Measurements from ENCODE around the gene DDX3Y.

Gene DDX3Y

DNA sequence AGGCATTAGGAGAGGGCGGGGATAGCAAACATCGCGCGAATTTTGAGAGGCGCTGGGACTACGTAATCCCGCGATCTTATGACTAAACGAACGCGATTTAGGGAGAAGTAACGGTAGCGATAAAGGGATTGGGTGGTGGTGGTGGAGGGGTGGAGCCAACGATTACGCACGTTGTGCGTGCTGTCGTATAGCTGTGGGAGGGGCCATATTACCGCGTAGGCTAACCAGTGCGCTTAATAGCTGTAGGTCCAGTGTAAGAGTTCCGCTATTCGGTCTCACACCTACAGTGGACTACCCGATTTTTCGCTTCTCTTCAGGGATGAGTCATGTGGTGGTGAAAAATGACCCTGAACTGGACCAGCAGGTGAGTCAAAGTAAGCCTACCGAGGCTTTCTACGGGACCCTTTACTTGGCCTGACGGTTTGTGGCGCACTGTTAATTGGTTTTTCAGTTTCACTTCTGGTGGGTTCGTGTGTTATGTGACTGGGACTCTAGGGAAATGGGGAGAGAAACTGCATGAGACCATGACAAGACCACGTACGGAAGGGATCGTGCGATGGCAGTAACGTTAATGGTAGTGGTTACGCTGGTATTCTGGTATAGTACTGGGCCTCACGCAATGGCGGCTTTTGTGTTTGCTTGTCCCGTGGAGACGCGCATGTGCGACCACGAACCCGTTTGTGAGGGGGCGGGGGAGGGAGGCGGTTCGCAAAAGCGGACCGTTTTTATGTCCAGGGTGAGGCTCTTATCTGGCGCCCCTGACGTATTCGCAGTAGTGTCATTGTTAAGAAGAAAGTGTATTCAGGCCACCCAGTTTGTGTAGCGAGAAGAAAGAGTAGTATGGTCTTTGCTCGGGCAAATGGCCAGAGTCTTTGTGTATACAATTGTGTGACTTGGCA lies at the start of gene DDX3Y:
TSS of gene DDX3Y (plus strand) at position 251 of the 899 bp plus-strand sequence. CDS start at position 320, 69 bp downstream.
- peak within 1 kb of the TSS; percentile 74 for H3K4me3 ChIP-seq (ENCODE audit: low read depth, low read length)
- DNase-seq (ENCODE audit: low read depth), result peak; percentile 89
- TF ChIP-seq, protein P1, sequence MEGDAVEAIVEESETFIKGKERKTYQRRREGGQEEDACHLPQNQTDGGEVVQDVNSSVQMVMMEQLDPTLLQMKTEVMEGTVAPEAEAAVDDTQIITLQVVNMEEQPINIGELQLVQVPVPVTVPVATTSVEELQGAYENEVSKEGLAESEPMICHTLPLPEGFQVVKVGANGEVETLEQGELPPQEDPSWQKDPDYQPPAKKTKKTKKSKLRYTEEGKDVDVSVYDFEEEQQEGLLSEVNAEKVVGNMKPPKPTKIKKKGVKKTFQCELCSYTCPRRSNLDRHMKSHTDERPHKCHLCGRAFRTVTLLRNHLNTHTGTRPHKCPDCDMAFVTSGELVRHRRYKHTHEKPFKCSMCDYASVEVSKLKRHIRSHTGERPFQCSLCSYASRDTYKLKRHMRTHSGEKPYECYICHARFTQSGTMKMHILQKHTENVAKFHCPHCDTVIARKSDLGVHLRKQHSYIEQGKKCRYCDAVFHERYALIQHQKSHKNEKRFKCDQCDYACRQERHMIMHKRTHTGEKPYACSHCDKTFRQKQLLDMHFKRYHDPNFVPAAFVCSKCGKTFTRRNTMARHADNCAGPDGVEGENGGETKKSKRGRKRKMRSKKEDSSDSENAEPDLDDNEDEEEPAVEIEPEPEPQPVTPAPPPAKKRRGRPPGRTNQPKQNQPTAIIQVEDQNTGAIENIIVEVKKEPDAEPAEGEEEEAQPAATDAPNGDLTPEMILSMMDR (IDR thresholded peaks at IDR 0.05; ENCODE audit: control insufficient read depth, extremely low read depth, insufficient read depth), result no peak

DNA sequence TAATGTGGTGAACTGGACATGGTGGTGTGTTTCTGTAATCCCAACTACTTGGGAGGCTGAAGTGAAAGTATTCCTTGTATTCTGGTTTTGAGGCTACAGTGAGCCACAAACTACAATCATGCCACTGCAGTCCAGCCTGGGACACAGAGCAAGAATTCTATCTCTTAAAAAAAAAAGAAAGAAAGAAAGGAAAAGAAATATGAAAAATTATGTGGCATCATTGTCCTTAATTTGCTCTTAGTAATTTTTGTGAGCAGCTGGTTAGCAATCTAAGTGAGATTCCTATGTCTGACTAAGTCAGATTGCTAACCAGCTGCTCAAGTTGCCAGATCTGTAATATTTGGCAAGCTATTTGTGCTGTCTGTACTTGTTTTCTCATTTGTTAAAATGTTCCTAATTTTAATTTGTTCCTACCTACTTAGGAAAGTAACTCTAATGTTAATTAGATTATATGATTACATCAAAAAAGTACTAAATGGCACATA lies 48.8 kb upstream of the DDX3Y start:
- DNase-seq (ENCODE audit: low read depth), result no peak
- TF ChIP-seq, protein P1 (IDR thresholded peaks at IDR 0.05; ENCODE audit: control insufficient read depth, extremely low read depth, insufficient read depth), result no peak
- H3K4me3 ChIP-seq (ENCODE audit: low read depth, low read length), result no peak overlapping the region

DNA sequence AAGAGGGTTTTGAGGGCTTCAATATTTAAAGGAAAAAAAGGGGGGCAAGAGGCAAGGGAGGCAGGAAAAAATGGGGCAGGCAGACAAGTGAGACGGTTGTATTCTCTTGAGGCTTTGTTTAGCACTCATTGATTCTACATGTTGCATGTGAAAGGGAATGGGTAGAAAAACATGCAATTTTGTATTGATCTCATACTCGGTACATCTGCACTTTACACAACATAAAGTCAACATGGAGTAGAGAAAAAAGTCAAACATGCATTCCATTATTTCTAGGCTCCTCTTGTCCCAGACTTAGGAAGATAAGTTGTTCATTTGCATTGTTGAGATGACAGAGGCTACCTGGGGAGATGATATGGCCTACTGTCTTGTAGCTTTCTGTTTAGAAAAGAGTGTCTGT lies 36.7 kb upstream of the DDX3Y start:
- TF ChIP-seq, protein P1 (IDR thresholded peaks at IDR 0.05; ENCODE audit: control insufficient read depth, extremely low read depth, insufficient read depth), result no peak
- no peak overlapping the region for H3K4me3 ChIP-seq (ENCODE audit: low read depth, low read length)
- no peak for DNase-seq (ENCODE audit: low read depth)

DNA sequence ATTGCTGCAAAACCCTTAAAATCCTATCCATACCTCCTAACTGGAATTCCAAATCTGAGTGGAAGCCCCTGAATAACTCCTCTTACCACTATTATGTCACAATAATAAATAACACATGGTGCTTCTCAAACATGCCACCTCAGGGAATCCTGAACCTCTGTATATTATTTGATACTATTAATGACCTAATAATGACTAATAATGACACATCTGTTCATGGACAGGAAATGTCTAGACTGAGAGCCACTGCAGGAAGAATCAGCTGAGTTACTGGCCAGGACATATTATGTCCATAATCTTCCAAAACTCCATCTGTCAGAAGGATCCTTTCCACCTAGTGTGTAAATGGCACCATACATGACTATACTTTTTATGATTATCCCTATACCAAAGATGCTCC lies 7.7 kb upstream of the DDX3Y start:
- no peak for DNase-seq (ENCODE audit: low read depth)
- no peak overlapping the region for H3K4me3 ChIP-seq (ENCODE audit: low read depth, low read length)
- TF ChIP-seq, protein P1 (IDR thresholded peaks at IDR 0.05; ENCODE audit: control insufficient read depth, extremely low read depth, insufficient read depth), result no peak

DNA sequence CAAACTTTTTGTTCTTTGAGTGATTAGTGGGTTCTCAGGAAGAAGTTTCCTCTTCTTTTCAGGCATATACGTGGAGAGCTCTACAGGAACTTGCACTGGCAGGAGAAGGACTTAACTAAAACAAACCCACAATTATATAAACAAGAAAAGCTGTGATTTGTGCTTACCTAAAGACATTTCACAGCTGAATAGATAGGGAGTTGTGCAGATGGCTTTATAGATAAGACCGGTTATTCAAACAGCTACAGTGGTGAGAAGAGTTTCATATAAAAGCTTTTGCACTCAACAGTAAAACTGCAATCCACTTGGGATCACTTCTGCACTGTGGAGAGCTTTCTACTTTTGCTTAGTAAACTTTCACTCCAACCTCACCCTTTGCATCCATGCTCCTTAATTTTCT lies 6.1 kb upstream of the DDX3Y start:
- TF ChIP-seq, protein P1 (IDR thresholded peaks at IDR 0.05; ENCODE audit: control insufficient read depth, extremely low read depth, insufficient read depth), result no peak
- H3K4me3 ChIP-seq (ENCODE audit: low read depth, low read length), result no peak overlapping the region
- peak; percentile 42 for DNase-seq (ENCODE audit: low read depth)

DNA sequence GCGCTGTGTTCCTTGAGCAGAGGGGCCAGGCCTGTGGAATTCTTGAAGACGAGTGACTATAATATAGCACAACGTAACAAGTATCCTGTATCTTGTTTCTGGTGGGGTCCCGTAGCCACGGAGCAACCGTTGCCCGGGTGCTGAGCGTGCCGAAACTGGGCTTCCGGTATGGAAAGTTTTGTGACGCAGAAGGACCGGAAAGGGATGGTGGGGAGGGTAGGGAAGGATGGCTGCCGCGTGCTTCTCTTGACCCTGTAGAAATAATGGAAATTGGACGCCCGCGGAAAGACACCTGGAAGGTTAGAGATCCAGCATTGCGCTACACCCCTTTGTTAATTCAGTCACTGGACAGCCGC lies 827 bp downstream of the DDX3Y start:
- DNase-seq (ENCODE audit: low read depth), result peak; percentile 28

More for the DNA sequence above, 827 bp downstream of the DDX3Y start:
- peak overlapping the region; percentile 74 for H3K4me3 ChIP-seq (ENCODE audit: low read depth, low read length)
- TF ChIP-seq, protein P1 (IDR thresholded peaks at IDR 0.05; ENCODE audit: control insufficient read depth, extremely low read depth, insufficient read depth), result no peak
